PFSK-1 (cell line): Measurements from ENCODE around the gene SUPT16H.

ENCODE experiments used
- FOXP2 ChIP-seq: optimal IDR thresholded peaks from 2 replicates; pipeline ENCODE3; 2011; ENCODE audit warnings: borderline replicate concordance, control low read depth, inconsistent platforms; ENCODE audit not compliant: insufficient read depth; ENCODE audit errors: extremely low read length, extremely low read depth
- POLR2AphosphoS5 ChIP-seq: IDR thresholded peaks from 2 replicates; pipeline ENCODE4 v1.6.1; 2012; ENCODE audit warnings: low read depth, mild to moderate bottlenecking, control low read depth, low read length, moderate library complexity
- SIN3A ChIP-seq: IDR thresholded peaks from 2 replicates; pipeline ENCODE4 v1.6.1; 2012; ENCODE audit warnings: mild to moderate bottlenecking, low read length, moderate library complexity, borderline replicate concordance; ENCODE audit not compliant: insufficient read depth

- TF ChIP-seq FOXP2, result no peak
- no peak for TF ChIP-seq POLR2AphosphoS5
- TF ChIP-seq SIN3A, result no peak
These were observed 61.1 kb downstream of the SUPT16H start for GRCh38 chr14:21322716-21323115.
